Bronchial epithelial cell (primary cell): ENCODE results near the gene SGPP2. TPM values are rescaled to one million over a fixed set of nuclear protein-coding genes. Genes with fewer than 3 reads are reported as not detected.
A peak's percentile ranks its signal among the peaks of the same experiment; 100 is the strongest.
"Not testable (repeated sequence)": the region's sequence is repeated elsewhere in the genome, so short reads cannot be mapped to it uniquely, and the experiment has no call there.

Source experiments
- DNase-seq: peaks from one replicate; pipeline ENCODE4 v3.0.0-alpha.2; 2010; ENCODE audit warnings: low read depth
- FAIRE-seq: peaks from 2 replicates; lab custom pipeline; 2011; peaks lifted over from hg19 to GRCh38; lab: Jason Lieb, UNC
- H3K27me3 ChIP-seq: 2 replicates; pipeline ENCODE4 v1.5.1; 2011; ENCODE audit warnings: low read length; ENCODE audit not compliant: control insufficient read depth, insufficient read depth
- H3K36me3 ChIP-seq: 2 replicates; pipeline ENCODE4 v1.5.1; 2011; ENCODE audit warnings: low read length; ENCODE audit not compliant: control insufficient read depth, insufficient read depth
- H3K4me3 ChIP-seq: 2 replicates; pipeline ENCODE4 v1.5.1; 2011; ENCODE audit warnings: mild to moderate bottlenecking, low read depth, low read length, control low read depth
- CTCF ChIP-seq: IDR thresholded peaks from 2 replicates; pipeline ENCODE4 v1.5.1; 2011; ENCODE audit warnings: mild to moderate bottlenecking, moderate library complexity, low read length, control low read depth, inconsistent platforms; ENCODE audit not compliant: insufficient read depth, severe bottlenecking
- total RNA-seq: library from RNA; depleted of rRNA; stranded (reverse); fragments of >200 nt; gene quantifications from 2 replicates; pipeline ENCODE4 v1.2.1, GENCODE V29; 2014

Gene SGPP2
- total RNA-seq, 1 donor from 2014 or later = 9.7 TPM

DNA sequence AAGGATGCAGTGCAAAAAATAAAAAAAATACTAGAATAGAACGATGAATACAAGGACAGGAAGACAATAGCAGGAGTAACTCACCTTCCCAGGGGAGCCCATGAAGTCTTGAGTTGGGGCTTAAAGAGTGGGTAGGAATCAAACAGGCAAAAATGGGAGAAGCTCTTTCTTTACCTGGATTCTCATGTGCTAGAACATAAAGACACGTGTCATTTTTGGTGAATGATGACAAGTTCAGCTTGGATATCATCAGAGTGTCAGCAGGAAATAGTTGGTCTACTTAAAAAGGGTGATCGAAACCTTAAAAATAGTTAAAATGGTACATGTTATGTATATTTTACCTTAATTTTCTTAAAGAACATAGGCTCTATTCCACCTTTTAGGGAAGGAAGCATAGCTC lies 5.7 kb downstream of the SGPP2 start:
- no peak overlapping the region for H3K4me3 ChIP-seq
- DNase-seq = no peak
- no peak for TF ChIP-seq CTCF
- no peaks in the 10 kb centered on the region for H3K36me3 ChIP-seq
- no peaks in the 10 kb centered on the region for H3K27me3 ChIP-seq
- no peak for FAIRE-seq

DNA sequence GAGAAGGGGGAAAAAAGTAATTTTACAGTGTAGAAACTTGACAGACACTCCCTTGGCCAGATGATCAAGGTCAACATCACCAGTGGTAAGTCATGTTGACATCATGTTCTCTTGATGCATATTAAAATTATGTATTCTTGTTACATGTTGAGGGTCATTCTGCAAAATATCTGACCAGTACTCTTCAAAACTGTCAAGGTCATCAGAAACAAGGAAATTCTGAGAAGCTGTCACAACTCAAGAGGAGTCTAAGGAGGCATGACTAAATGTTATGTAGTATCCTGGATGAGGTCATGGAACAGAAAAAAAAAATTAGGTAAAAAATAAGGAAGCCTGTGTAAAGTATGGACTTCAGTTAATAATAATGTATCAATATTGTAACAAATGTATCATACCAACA lies 6.3 kb downstream of the SGPP2 start:
- no peaks in the 10 kb centered on the region for H3K27me3 ChIP-seq
- no peaks in the 10 kb centered on the region for H3K36me3 ChIP-seq
- no peak overlapping the region for H3K4me3 ChIP-seq
- DNase-seq (peak; percentile 41), FAIRE-seq (no peak)
- TF ChIP-seq CTCF = no peak

GRCh38 chr2:222431869-222432268 lies 7.5 kb downstream of the SGPP2 start:
- Histone ChIP-seq H3K4me3 (no peak overlapping the region), H3K27me3 (no peaks in the 10 kb centered on the region), H3K36me3 (no peaks in the 10 kb centered on the region)
- no peak for TF ChIP-seq CTCF
- DNase-seq (no peak), FAIRE-seq (no peak)

- no peak for TF ChIP-seq CTCF
- peak; percentile 75 for DNase-seq
- Histone ChIP-seq H3K36me3 (no peaks in the 10 kb centered on the region), H3K4me3 (no peak overlapping the region), H3K27me3 (no peaks in the 10 kb centered on the region)
- FAIRE-seq = no peak
Measured at GRCh38 chr2:222433332-222434173, 9.2 kb downstream of the SGPP2 start.

DNA sequence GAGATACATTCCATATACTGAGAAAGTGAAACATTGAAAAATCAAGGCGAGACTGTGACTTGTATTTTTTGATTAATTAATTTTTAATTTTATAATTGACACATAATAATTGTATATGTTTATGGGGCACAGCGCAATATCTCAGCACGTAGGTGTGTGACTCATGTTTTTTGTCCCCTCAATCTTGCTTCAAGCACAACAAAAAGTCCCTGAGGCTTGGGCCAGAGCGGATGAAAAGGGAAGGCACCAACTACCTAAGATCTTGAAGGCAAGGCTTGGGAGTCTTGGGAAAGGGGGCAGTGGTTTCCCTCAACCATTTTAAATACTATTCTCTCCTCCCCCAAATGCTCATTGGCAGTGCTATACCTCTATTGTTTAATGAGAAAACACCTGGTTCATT lies 9.9 kb downstream of the SGPP2 start:
- no peaks in the 10 kb centered on the region for H3K27me3 ChIP-seq
- no peaks in the 10 kb centered on the region for H3K36me3 ChIP-seq
- no peak for TF ChIP-seq CTCF
- no peak overlapping the region for H3K4me3 ChIP-seq
- DNase-seq = no peak
- no peak for FAIRE-seq

- H3K27me3 ChIP-seq, FAIRE-seq, H3K4me3 ChIP-seq, H3K36me3 ChIP-seq: not testable (repeated sequence)
- peak; percentile 95 for DNase-seq
Measured at GRCh38 chr2:222435400-222436039, 11.2 kb downstream of the SGPP2 start.
